Measurements from ENCODE around the gene IGFBP1. TPM values are rescaled to one million over a fixed set of nuclear protein-coding genes. Genes with fewer than 3 reads are reported as not detected.

IGFBP1 gene
- total and polyA plus RNA-seq, 2 of the 13 experiments (the other 11 are each of a cell fraction or from before 2014, with no cell fraction given), result 5.4 to 885 TPM

- TF ChIP-seq ZNF136 (CRISPR knock-in tag; IDR thresholded peaks at IDR 0.05; ENCODE audit: low read depth) (no peak), SALL1 (CRISPR knock-in tag; IDR thresholded peaks at IDR 0.05) (0 out of 2 replicates have a peak, but pooled peaks have one; percentile 9), SNAPC5 (CRISPR knock-in tag; IDR thresholded peaks at IDR 0.05; ENCODE audit: borderline replicate concordance) (no peak), E2F1 (CRISPR knock-in tag; IDR thresholded peaks at IDR 0.05) (no peak), SPEN (CRISPR knock-in tag; IDR thresholded peaks at IDR 0.05; ENCODE audit: low read depth) (peak; percentile 22; the same call in 1 of the 2 replicates)
Measured at GRCh38 chr7:45880433-45880860, 7.8 kb upstream of the IGFBP1 start (continued).

- CTCF ChIA-PET (ENCODE audit: low intra/inter-chr PET ratio, low total read pairs), result no interaction called here
- Histone ChIP-seq H3K27me3 (ENCODE audit: control insufficient read depth in 1 of 2, insufficient read depth in 2 of 2, low read length in 2 of 2) (no peaks in the 10 kb centered on the region), H3K9ac (ENCODE audit: insufficient read depth, low read depth, low read length) (peak overlapping the region; percentile 69), H3K36me3 (replicated peaks in 1 of 2; ENCODE audit: control insufficient read depth in 1 of 2, insufficient read depth in 2 of 2, low read length in 2 of 2) (no peaks in the 10 kb centered on the region), H3K79me2 (ENCODE audit: insufficient read depth, low read length) (no peaks in the 10 kb centered on the region), H3K9me3 (ENCODE audit: low read length) (peaks cover 20% of the 10 kb centered on the region), H3K27ac (ENCODE audit: extremely low read length, insufficient read depth, low read length) (peak overlapping the region; percentile 93), H2AFZ (ENCODE audit: low read length) (no peak overlapping the region), H3K4me1 (ENCODE audit: insufficient read depth, low read length) (peaks cover 79% of the 10 kb centered on the region), H3K4me2 (ENCODE audit: low read depth, low read length) (peak overlapping the region; percentile 47), H3K4me3 (replicated peaks in 1 of 3; ENCODE audit: insufficient read depth in 1 of 3, low read depth in 2 of 3, low read length in 3 of 3) (no peak overlapping the region; a peak in 1 of 6 replicates), H4K20me1 (ENCODE audit: insufficient read depth, low read length) (no peaks in the 10 kb centered on the region)
- POLR2A ChIA-PET, result interaction anchor here (0.7 to 5.5 kb wide), 21 partner anchors 8 to 1905 kb away, joined by 3 to 118 read pairs (median 4); partner anchors contain the start of genes CCDC201 and TBRG4
- no peak for FAIRE-seq
- no TSS peak for BruUV-seq (replicated peaks)
- WGBS (ENCODE audit: low lambda C conversion rate), result 58% methylated on average over 9 of the region's 9 CpGs
- in situ Hi-C loops (cut with HindIII; ENCODE audit: extremely low pct_ligation_motif_present, low pct_unique_long_range_greater_than_20kb) (no loop called here), intact Hi-C loops (cut with micrococcal nuclease; ENCODE audit: unreplicated experiment) (no loop called here)
- ATAC-seq, result peak; percentile 15
- DNase-seq (ENCODE audit: low spot score), result no peak
- no peak for TF ChIP-seq PRDM15 (CRISPR knock-in tag; IDR thresholded peaks at IDR 0.05)
- no peak; the same call in 1 of the 2 replicates for TF ChIP-seq HOMEZ (CRISPR knock-in tag; IDR thresholded peaks at IDR 0.05; ENCODE audit: low read depth)
- TF ChIP-seq ARNT2 (CRISPR knock-in tag; IDR thresholded peaks at IDR 0.05; ENCODE audit: low read depth), result no peak
- no peak for TF ChIP-seq ZFYVE20 (CRISPR knock-in tag; IDR thresholded peaks at IDR 0.05; ENCODE audit: borderline replicate concordance, low read depth)
- TF ChIP-seq ZNF772 (CRISPR knock-in tag; IDR thresholded peaks at IDR 0.05), result no peak
- 0 out of 2 replicates have a peak, but pooled peaks have one; percentile 37 for TF ChIP-seq ZNF546 (CRISPR knock-in tag; conservative IDR thresholded peaks at IDR 0.05)
- no peak for TF ChIP-seq ZNF468 (CRISPR knock-in tag; IDR thresholded peaks at IDR 0.05)
- TF ChIP-seq ATM (IDR thresholded peaks at IDR 0.05; ENCODE audit: borderline replicate concordance), result no peak
- 0 out of 2 replicates have a peak, but pooled peaks have one; percentile 21 for TF ChIP-seq POLR2G (IDR thresholded peaks at IDR 0.05; ENCODE audit: low read depth, low read length)
Measured at GRCh38 chr7:45881280-45881758, 7.0 kb upstream of the IGFBP1 start.

Measured in HepG2 (cell line).